B cell (primary cell): Measurements from ENCODE around the gene PPP1R12A.

Experiments used
- EZH2 ChIP-seq: IDR thresholded peaks from 2 replicates; pipeline ENCODE4 v1.6.1; 2012; ENCODE audit warnings: borderline replicate concordance, low read depth, mild to moderate bottlenecking, moderate library complexity, low read length; ENCODE audit not compliant: insufficient read depth, poor library complexity, severe bottlenecking
- TF ChIP-seq, protein P1 (sequence below): fragments of 200-600 bp; IDR thresholded peaks from one replicate; pipeline ENCODE4 v1.8.0; 2022; ENCODE audit warnings: antibody characterized with exemption, mild to moderate bottlenecking

DNA sequence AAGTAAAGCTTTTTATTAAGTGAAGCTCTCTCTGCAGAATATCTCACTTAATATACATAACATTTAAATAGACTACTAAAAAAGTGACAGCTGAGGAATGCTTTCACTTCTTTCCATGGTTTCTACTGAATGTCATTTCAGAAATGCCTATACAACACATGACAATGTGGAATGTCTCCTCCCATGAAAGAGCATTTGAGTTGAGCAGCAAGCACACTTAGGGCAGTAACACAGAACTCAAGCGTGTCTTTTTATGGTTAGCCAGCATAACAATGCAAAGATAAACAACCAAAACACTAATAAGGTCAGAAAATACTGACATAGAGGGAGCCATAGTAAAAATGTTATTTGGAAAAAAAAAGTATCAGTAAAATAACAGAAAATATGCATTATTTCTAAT lies 9.4 kb downstream of the PPP1R12A start:
- TF ChIP-seq, protein P1, sequence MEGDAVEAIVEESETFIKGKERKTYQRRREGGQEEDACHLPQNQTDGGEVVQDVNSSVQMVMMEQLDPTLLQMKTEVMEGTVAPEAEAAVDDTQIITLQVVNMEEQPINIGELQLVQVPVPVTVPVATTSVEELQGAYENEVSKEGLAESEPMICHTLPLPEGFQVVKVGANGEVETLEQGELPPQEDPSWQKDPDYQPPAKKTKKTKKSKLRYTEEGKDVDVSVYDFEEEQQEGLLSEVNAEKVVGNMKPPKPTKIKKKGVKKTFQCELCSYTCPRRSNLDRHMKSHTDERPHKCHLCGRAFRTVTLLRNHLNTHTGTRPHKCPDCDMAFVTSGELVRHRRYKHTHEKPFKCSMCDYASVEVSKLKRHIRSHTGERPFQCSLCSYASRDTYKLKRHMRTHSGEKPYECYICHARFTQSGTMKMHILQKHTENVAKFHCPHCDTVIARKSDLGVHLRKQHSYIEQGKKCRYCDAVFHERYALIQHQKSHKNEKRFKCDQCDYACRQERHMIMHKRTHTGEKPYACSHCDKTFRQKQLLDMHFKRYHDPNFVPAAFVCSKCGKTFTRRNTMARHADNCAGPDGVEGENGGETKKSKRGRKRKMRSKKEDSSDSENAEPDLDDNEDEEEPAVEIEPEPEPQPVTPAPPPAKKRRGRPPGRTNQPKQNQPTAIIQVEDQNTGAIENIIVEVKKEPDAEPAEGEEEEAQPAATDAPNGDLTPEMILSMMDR = no peak
- TF ChIP-seq EZH2 = no peak
